HG02852 (cell line): Measurements from ENCODE around the gene COCH.
A peak's percentile ranks its signal among the peaks of the same experiment; 100 is the strongest.
"Not testable (repeated sequence)": the region's sequence is repeated elsewhere in the genome, so short reads cannot be mapped to it uniquely, and the experiment has no call there.

Experiments
- ATAC-seq: cut with Tn5 transposase; IDR thresholded peaks from one replicate; pipeline ENCODE4 v1.9.1; 2021; ENCODE audit warnings: mild to moderate bottlenecking, moderate library complexity; ENCODE audit not compliant: unreplicated experiment

Gene COCH

GRCh38 chr14:30874999-30875787 lies 834 bp downstream of the COCH start:
- ATAC-seq = peak; percentile 36

- ATAC-seq = no peak
These were observed 1.4 kb downstream of the COCH start for GRCh38 chr14:30875788-30876053.

- no peak for ATAC-seq
These were observed 2.3 kb downstream of the COCH start for GRCh38 chr14:30876692-30877091.

GRCh38 chr14:30882431-30882830 lies 8.1 kb downstream of the COCH start:
- no peak for ATAC-seq

GRCh38 chr14:30883508-30884294 lies 9.3 kb downstream of the COCH start:
- ATAC-seq = no peak

- no peak for ATAC-seq
These were observed 10.5 kb downstream of the COCH start for GRCh38 chr14:30884901-30885300.

GRCh38 chr14:30885840-30886740 lies 11.7 kb downstream of the COCH start:
- ATAC-seq = no peak

- no peak for ATAC-seq
These were observed 14.3 kb downstream of the COCH start for GRCh38 chr14:30888480-30889243.

- ATAC-seq = no peak
These were observed 14.9 kb downstream of the COCH start for GRCh38 chr14:30889244-30889594.

- no peak for ATAC-seq
These were observed 19.5 kb downstream of the COCH start for GRCh38 chr14:30893819-30894218.

- ATAC-seq = no peak
These were observed 20.7 kb downstream of the COCH start for GRCh38 chr14:30894923-30895515.

- no peak for ATAC-seq
These were observed 22.1 kb downstream of the COCH start for GRCh38 chr14:30896435-30896834.

GRCh38 chr14:30897121-30897520 lies 22.8 kb downstream of the COCH start:
- not testable (repeated sequence) for ATAC-seq

GRCh38 chr14:30903285-30904124 lies 29.1 kb downstream of the COCH start:
- no peak for ATAC-seq

GRCh38 chr14:30906752-30907658 lies 32.6 kb downstream of the COCH start:
- ATAC-seq = no peak

GRCh38 chr14:30907659-30908057 lies 33.3 kb downstream of the COCH start:
- no peak for ATAC-seq

GRCh38 chr14:30908826-30909225 lies 34.5 kb downstream of the COCH start:
- ATAC-seq = no peak

- no peak for ATAC-seq
These were observed 40.5 kb downstream of the COCH start for GRCh38 chr14:30914812-30915211.
